Bronchial epithelial cell (primary cell): ENCODE data around the gene GRXCR2. TPM values are rescaled to one million over a fixed set of nuclear protein-coding genes. Genes with fewer than 3 reads are reported as not detected.

ENCODE experiments used
- DNase-seq: peaks from one replicate; pipeline ENCODE4 v3.0.0-alpha.2; 2010; ENCODE audit warnings: low read depth
- FAIRE-seq: peaks from 2 replicates; lab custom pipeline; 2011; peaks lifted over from hg19 to GRCh38; lab: Jason Lieb, UNC
- H3K27me3 ChIP-seq: 2 replicates; pipeline ENCODE4 v1.5.1; 2011; ENCODE audit warnings: low read length; ENCODE audit not compliant: control insufficient read depth, insufficient read depth
- H3K36me3 ChIP-seq: 2 replicates; pipeline ENCODE4 v1.5.1; 2011; ENCODE audit warnings: low read length; ENCODE audit not compliant: control insufficient read depth, insufficient read depth
- H3K4me3 ChIP-seq: 2 replicates; pipeline ENCODE4 v1.5.1; 2011; ENCODE audit warnings: mild to moderate bottlenecking, low read depth, low read length, control low read depth
- CTCF ChIP-seq: IDR thresholded peaks from 2 replicates; pipeline ENCODE4 v1.5.1; 2011; ENCODE audit warnings: mild to moderate bottlenecking, moderate library complexity, low read length, control low read depth, inconsistent platforms; ENCODE audit not compliant: insufficient read depth, severe bottlenecking
- total RNA-seq: library from RNA; depleted of rRNA; stranded (reverse); fragments of >200 nt; gene quantifications from 2 replicates; pipeline ENCODE4 v1.2.1, GENCODE V29; 2014

The GRXCR2 gene
- total RNA-seq, 1 donor from 2014 or later = not detected

- Histone ChIP-seq H3K36me3 (no peaks in the 10 kb centered on the region), H3K4me3 (no peak overlapping the region), H3K27me3 (no peaks in the 10 kb centered on the region)
- TF ChIP-seq CTCF = no peak
- FAIRE-seq (no peak), DNase-seq (no peak)
Measured at GRCh38 chr5:145833631-145834200, 39.1 kb downstream of the GRXCR2 start.

GRCh38 chr5:145830594-145830993 lies 42.2 kb downstream of the GRXCR2 start:
- DNase-seq (no peak), FAIRE-seq (no peak)
- H3K27me3 ChIP-seq = no peaks in the 10 kb centered on the region
- H3K4me3 ChIP-seq = no peak overlapping the region
- TF ChIP-seq CTCF = no peak
- H3K36me3 ChIP-seq = no peaks in the 10 kb centered on the region

- Histone ChIP-seq H3K4me3 (no peak overlapping the region), H3K27me3 (no peaks in the 10 kb centered on the region), H3K36me3 (no peaks in the 10 kb centered on the region)
- TF ChIP-seq CTCF = no peak
- no peak for FAIRE-seq
- no peak for DNase-seq
Measured at GRCh38 chr5:145829708-145830361, 43.0 kb downstream of the GRXCR2 start.

- Histone ChIP-seq H3K36me3 (no peaks in the 10 kb centered on the region), H3K4me3 (no peak overlapping the region), H3K27me3 (no peaks in the 10 kb centered on the region)
- FAIRE-seq (no peak), DNase-seq (peak; percentile 63)
- TF ChIP-seq CTCF = no peak
Measured at GRCh38 chr5:145826895-145827674, 45.7 kb downstream of the GRXCR2 start.

- peak; percentile 61 for TF ChIP-seq CTCF
- Histone ChIP-seq H3K36me3 (no peaks in the 10 kb centered on the region), H3K4me3 (no peak overlapping the region), H3K27me3 (no peaks in the 10 kb centered on the region)
- FAIRE-seq (no peak), DNase-seq (peak; percentile 56)
Measured at GRCh38 chr5:145825751-145826180, 47.0 kb downstream of the GRXCR2 start.
